UCSD-AML1 (cell line): ENCODE data around the gene CDX2.

ENCODE experiments used
- DNase-seq: peaks from one replicate; lab custom pipeline; 2025; ENCODE audit not compliant: unreplicated experiment; lab: John Stamatoyannopoulos, UW

The CDX2 gene

DNA sequence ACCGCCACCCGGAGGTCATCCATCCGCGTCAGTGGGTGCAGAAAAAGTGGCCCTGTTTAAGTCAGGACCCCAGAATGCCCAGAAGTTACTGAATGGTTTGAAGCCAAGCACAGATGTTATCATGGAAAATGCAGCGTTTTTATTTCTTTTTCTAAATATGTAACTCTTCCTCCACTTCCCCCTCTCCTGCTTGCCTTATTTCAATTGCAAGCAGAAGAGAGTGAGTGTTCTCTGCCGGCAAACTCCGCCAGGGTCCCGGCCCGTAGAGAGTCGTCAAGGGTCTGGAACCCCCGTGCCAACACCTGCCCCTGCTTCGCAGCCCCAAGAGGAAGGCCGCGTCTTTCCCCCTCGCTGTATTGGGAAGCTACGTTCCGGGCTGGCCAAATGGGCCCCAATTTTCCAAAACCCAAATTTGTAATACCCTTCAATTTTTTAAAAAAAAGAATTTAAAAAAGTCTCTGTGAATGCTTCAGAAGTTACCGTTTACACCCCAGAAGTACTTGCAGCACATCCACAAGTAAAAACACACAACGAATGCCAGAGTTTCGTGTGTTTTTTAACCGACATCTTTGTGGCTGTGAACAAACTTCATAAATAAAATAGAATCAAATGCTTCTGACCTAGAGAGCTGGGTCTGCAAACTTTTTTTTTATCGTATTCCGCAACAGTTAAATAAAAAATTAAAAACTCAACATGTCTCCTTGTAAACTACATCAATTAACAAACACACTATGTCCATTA, 50.0 kb downstream of the CDX2 start:
- DNase-seq: no peak

DNA sequence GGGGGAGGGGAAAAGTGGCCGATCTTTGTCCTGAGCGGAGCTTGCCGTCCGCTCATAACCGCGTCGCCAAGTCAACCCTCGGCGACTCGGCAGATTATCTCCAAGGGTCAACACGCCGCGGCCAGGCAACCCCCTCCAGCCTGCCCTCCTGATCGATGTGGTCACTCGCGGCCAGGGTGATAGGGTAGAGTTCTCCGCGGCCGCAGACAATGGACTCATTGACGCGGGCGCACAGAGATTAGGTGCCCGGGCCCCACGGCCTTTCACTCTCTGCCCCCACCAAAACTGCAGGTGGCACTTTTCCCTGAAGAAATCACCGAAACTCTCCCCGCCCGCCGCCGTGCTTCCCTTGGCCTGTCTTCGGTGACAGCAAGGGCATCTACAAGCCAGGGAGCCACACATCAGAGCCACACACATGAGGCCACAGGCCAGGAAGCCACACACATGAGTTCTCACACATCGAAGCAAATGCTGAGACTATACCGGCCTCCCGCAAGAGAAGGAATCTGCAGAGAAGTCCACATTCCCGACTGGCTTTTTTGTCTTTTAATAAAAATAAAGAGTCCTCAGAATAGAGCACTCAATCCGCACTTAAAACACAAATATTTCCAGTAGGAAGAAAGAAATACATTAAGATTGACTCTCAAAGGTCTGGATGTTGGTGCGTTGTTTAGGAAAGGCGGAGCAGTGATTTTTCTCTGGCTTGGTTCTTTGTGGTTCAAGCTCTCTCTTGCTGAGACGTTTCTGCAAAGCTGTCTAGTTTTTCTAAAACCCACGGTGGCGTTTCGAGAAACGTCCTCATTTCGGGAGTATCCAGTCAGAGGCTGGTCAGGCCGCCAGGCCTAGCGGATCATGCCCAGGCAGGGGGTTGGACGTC, 50.8 kb downstream of the CDX2 start:
- DNase-seq: no peak

DNA sequence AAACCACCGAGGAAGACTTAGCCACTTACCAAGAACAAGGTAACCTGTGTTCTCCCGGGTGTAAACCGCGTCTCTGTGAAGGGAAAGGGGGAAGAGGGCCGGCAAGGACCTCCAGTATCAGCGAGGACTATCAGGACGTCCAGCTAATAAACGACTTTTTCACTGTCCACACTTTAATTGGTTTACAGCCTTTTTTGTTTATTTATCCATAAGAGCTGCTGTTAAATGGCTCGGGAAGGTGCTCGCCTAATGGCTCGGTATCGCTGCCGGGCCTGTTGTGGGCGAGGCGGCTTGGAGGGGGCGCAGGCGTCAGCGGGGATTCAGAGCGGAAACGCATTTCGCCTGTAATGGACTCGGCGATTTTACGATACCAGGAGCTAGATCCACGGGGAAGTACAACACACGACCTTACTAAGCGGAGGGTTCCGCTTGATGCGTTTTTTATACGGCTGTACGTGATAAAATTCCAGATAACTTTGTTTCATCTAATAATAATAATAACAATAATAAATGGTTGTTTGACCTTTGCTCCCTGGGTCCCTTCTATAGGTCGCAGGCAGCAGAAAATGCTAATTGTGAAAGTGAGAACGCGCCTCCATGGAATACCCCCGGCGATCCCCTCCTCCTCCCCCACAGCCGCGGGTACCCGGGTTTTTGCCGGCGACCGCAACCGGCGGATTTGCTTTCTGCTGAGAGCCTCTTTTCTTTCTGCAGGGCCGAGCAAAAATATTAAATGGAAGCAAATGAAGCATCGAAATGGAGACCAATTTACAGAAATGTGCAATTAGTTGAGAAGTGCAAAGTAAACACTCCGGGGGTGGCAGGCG, 51.8 kb downstream of the CDX2 start:
- DNase-seq: no peak

DNA sequence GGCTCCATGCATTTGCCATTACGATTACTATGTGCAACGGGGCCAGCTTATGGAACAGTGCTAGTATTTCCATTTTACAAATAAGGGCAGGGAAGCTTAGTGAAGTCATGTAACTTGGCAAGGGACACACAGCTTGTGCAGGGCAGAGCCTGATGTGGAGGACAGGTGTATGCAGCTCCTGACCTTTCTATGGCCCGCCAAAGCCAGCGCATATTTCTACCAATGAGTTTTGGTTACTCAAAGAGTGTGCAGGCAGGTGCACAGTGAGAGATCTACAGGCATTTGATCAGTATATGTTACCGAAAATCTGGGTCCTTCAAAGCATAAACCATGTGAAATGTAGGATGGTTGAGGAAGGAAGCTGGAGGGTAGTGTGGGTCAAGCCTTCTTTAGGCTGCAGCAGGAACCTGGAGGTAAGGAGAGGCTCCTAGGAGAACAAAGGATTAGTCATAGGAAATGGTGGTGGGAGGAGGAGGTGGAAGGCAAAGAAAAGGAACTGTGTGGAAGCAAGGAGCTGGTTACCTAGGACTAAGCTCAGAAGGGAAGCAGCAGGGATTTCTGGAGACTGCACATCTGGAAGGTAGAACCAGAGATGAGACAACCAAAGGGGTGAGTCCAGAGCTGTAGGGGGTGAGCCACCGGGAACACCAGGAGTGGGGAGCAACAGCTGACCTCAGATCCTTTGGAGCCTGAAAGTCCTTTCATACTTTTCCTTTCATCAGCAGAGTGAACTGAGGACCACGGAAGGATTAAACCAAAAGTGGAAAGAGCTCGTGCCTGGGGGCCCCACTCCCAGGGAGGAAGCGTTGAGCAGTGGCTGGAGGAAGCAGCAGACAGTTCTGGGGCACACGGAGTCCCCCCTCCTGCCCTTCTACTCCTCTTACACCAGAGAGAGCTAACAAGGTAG, 53.6 kb downstream of the CDX2 start:
- DNase-seq: no peak

DNA sequence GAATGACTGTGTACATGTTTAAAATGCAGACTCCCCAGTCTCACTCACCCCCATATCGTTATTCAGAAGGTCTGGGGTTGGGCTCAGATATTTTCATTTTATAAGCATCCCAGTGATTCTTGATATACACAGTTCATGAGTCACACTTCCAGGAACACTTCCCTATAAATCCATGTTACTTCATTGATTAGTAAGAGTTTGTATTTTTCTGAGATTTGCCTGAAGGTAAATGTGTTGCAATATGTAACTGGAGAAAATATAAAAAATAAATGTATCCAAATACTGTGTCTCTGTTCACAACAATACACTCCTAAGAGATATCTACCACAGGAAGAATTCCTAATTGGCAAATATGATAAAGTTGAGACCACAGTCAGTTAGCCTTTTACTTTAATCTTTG, 56.0 kb downstream of the CDX2 start:
- DNase-seq: no peak

DNA sequence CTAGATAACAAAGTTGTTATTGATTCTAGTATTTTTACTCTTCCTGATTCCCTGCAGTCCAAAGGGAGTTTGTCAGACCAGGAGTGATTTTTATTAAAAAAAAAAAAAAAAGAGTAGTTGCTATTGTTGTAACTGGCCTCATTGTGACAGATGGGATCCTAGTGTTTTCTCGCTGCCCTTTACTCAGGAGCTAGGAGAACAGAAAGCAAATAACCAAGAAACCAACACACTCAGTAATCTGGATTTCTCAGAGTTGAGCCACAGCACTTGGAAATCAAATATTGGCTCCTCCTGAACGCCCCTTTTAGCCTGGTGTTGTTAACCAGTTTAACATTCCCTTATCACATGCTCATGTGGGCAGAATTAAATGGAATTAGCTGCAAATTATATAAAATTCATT, 57.6 kb downstream of the CDX2 start:
- DNase-seq: no peak
